HCT116 (cell line): ENCODE results near the gene WDR37. TPM values are rescaled to one million over a fixed set of nuclear protein-coding genes. Genes with fewer than 3 reads are reported as not detected.
A peak's percentile ranks its signal among the peaks of the same experiment; 100 is the strongest.

Experiments
- ATAC-seq: fragments of 200-7000 bp; cut with Tn5 transposase; 2 replicates; pipeline ENCODE4 v1.9.1; 2020; ENCODE audit warnings: mild to moderate bottlenecking, moderate library complexity
- BruUV-seq: library from RNA; stranded (reverse); fragments of 400-500 nt; replicated peaks from 2 replicates; lab custom pipeline; 2021; lab: Mats Ljungman, UMichigan
- CTCF ChIA-PET: fragments of 300-600 bp; sonication (Branson Sonifier 250); formaldehyde crosslinking; loops from one replicate; lab custom pipeline; 2021; ENCODE audit warnings: antibody characterized with exemption; lab: Charles Lee
- POLR2A ChIA-PET: fragments of 300-600, 350-600 bp; sonication (Branson Sonifier 250); formaldehyde crosslinking; loops from one replicate; lab custom pipeline; 2021; ENCODE audit warnings: antibody characterized with exemption; lab: Charles Lee
- RAD21 ChIA-PET, 2 experiments: fragments of 300-600 bp; sonication (Branson Sonifier 250); formaldehyde crosslinking; loops; one replicate each; lab custom pipeline; 2023; ENCODE audit warnings: low total read pairs in 2 of 2; ENCODE audit not compliant: uncharacterized antibody in 2 of 2, unreplicated experiment in 2 of 2, low non-redundant PET in 1 of 2; lab: Charles Lee
- DNase-seq: peaks from one replicate; pipeline ENCODE4 v3.0.0-alpha.2; 2010; ENCODE audit warnings: low read depth, low spot score
- H2AFZ ChIP-seq: fragments of 200-600 bp; shearing (Covaris generic), sonication (generic); 2 replicates; pipeline ENCODE4 v1.6.1; 2017; ENCODE audit warnings: low read depth, mixed run types, mixed read lengths, antibody characterized with exemption, low read length; ENCODE audit not compliant: poor library complexity, severe bottlenecking
- H3K27ac ChIP-seq: 2 replicates; pipeline ENCODE4 v1.5.1; 2012; ENCODE audit warnings: low read depth, low read length
- H3K27me3 ChIP-seq: fragments of 200-600 bp; sonication (generic); 2 replicates; pipeline ENCODE4 v1.6.1; 2016; ENCODE audit warnings: mixed run types, low read length, mixed read lengths; ENCODE audit not compliant: insufficient read depth
- H3K36me3 ChIP-seq, 2 experiments: fragments of 200-500 bp in 1 of 2; fragments of 200-600 bp in 1 of 2; sonication (Bioruptor generic) in 1 of 2; sonication (generic) in 1 of 2; 2 replicates each; pipeline versions ENCODE4 v1.5.1 to v1.6.1; 2014 to 2016; ENCODE audit warnings: low read length in 2 of 2, inconsistent platforms in 1 of 2, mixed read lengths in 1 of 2, mixed run types in 1 of 2; ENCODE audit not compliant: insufficient read depth in 2 of 2, control insufficient read depth in 1 of 2
- H3K4me1 ChIP-seq, 2 experiments: fragments of 200-600 bp in 1 of 2; sonication (generic) in 1 of 2; 2 replicates each; pipeline versions ENCODE4 v1.5.1 to v1.6.1; 2012 to 2017; ENCODE audit warnings: low read length in 2 of 2, inconsistent platforms in 1 of 2, mild to moderate bottlenecking in 1 of 2, mixed read lengths in 1 of 2, mixed run types in 1 of 2, moderate library complexity in 1 of 2; ENCODE audit not compliant: insufficient read depth in 2 of 2, control insufficient read depth in 1 of 2
- H3K4me2 ChIP-seq: fragments of 200-600 bp; sonication (generic); 2 replicates; pipeline ENCODE4 v1.6.1; 2017; ENCODE audit warnings: mixed run types, low read length, mixed read lengths
- H3K4me3 ChIP-seq, 2 experiments: fragments of 200-600 bp in 1 of 2; sonication (generic) in 1 of 2; replicated peaks in 1 of 2; 2 replicates each; pipeline ENCODE4 v1.5.1; 2011 to 2016; ENCODE audit warnings: low read length in 2 of 2, control low read depth in 1 of 2, low read depth in 1 of 2, mild to moderate bottlenecking in 1 of 2, mixed read lengths in 1 of 2, mixed run types in 1 of 2
- H3K79me2 ChIP-seq: fragments of 200-600 bp; sonication (generic); 2 replicates; pipeline ENCODE4 v1.6.1; 2017; ENCODE audit warnings: mild to moderate bottlenecking, mixed run types, low read length, moderate library complexity, mixed read lengths; ENCODE audit not compliant: insufficient read depth
- H3K9ac ChIP-seq: fragments of 200-600 bp; sonication (generic); 2 replicates; pipeline ENCODE4 v1.6.1; 2016; ENCODE audit warnings: low read length, mixed read lengths
- H3K9me2 ChIP-seq: fragments of 200-600 bp; sonication (generic), shearing (Covaris generic); 2 replicates; pipeline ENCODE4 v1.6.1; 2017; ENCODE audit warnings: mixed run types, mild to moderate bottlenecking, moderate library complexity; ENCODE audit not compliant: insufficient read depth
- H3K9me3 ChIP-seq, 2 experiments: fragments of 200-500 bp in 1 of 2; fragments of 200-600 bp in 1 of 2; sonication (Bioruptor generic) in 1 of 2; sonication (generic) in 1 of 2; 2 replicates each; pipeline ENCODE4 v1.6.1; 2014 to 2017; ENCODE audit warnings: low read length in 2 of 2, mixed read lengths in 2 of 2, inconsistent platforms in 1 of 2, low read depth in 1 of 2, mild to moderate bottlenecking in 1 of 2, mixed run types in 1 of 2, moderate library complexity in 1 of 2; ENCODE audit not compliant: control insufficient read depth in 1 of 2, insufficient read depth in 1 of 2
- H4K20me1 ChIP-seq: fragments of 200-600 bp; sonication (generic), shearing (Covaris generic); 2 replicates; pipeline ENCODE4 v1.6.1; 2017; ENCODE audit warnings: mixed run types, mild to moderate bottlenecking, moderate library complexity; ENCODE audit not compliant: insufficient read depth
- CBX3 ChIP-seq: IDR thresholded peaks from 2 replicates; pipeline ENCODE4 v1.6.1; 2012; ENCODE audit warnings: low read depth
- CEBPB ChIP-seq: IDR thresholded peaks from 2 replicates; pipeline ENCODE4 v1.6.1; 2012; ENCODE audit warnings: low read depth
- EGR1 ChIP-seq: IDR thresholded peaks from 2 replicates; pipeline ENCODE4 v1.6.1; 2012; ENCODE audit warnings: low read depth
- ELF1 ChIP-seq: IDR thresholded peaks from 2 replicates; pipeline ENCODE4 v1.6.1; 2012; ENCODE audit warnings: low read depth, borderline replicate concordance
- EZH2 ChIP-seq: fragments of 200-600 bp; sonication (generic); IDR thresholded peaks from 2 replicates; pipeline ENCODE4 v1.6.1; 2017; ENCODE audit warnings: antibody characterized with exemption, mixed run types
- EZH2phosphoT487 ChIP-seq: fragments of 200-600 bp; IDR thresholded peaks from 2 replicates; pipeline ENCODE4 v1.6.1; 2018; ENCODE audit warnings: antibody characterized with exemption, borderline replicate concordance
- FOSL1 ChIP-seq: IDR thresholded peaks from 2 replicates; pipeline ENCODE4 v1.6.1; 2012; ENCODE audit warnings: low read depth
- JUND ChIP-seq: IDR thresholded peaks from 2 replicates; pipeline ENCODE4 v1.6.1; 2012
- POLR2A ChIP-seq: IDR thresholded peaks from 2 replicates; pipeline ENCODE4 v1.7.0; 2011; ENCODE audit warnings: borderline replicate concordance; ENCODE audit not compliant: insufficient read depth, insufficient read length; ENCODE audit errors: extremely low read depth
- SP1 ChIP-seq: IDR thresholded peaks from 2 replicates; pipeline ENCODE4 v1.6.1; 2012; ENCODE audit warnings: low read depth
- TCF7L2 ChIP-seq: IDR thresholded peaks from 2 replicates; pipeline ENCODE4 v1.7.0; 2011; ENCODE audit warnings: borderline replicate concordance, inconsistent platforms; ENCODE audit not compliant: insufficient read depth, insufficient read length; ENCODE audit errors: extremely low read depth
- YY1 ChIP-seq: IDR thresholded peaks from 2 replicates; pipeline ENCODE4 v1.6.1; 2011; ENCODE audit warnings: low read length, low read depth, moderate library complexity, mild to moderate bottlenecking; ENCODE audit not compliant: insufficient replicate concordance; ENCODE audit errors: extremely low read depth
- ZFX ChIP-seq: fragments of 450-650 bp; IDR thresholded peaks from 2 replicates; pipeline ENCODE4 v1.6.1; 2017
- ZNF274 ChIP-seq: fragments of 200-500 bp; sonication (Bioruptor generic); IDR thresholded peaks from 2 replicates; pipeline ENCODE4 v1.6.1; 2014; ENCODE audit warnings: mild to moderate bottlenecking, low read depth, low read length, inconsistent platforms
- intact Hi-C: fragments of 100-400 bp; cut with micrococcal nuclease; formaldehyde crosslinking; loops from 2 replicates; pipeline ENCODE4 v1.10.0; 2022
- total RNA-seq: library from RNA; stranded (reverse); gene quantifications from one replicate; pipeline ENCODE4 v1.2.1, GENCODE V29; 2021; ENCODE audit not compliant: unreplicated experiment
- TF ChIP-seq, protein P1 (sequence below): IDR thresholded peaks from 2 replicates; pipeline ENCODE4 v1.6.1; 2012; ENCODE audit warnings: low read depth
- TF ChIP-seq, protein P2 (sequence below): IDR thresholded peaks from 2 replicates; pipeline ENCODE4 v1.6.1; 2011; ENCODE audit warnings: mild to moderate bottlenecking, low read length, moderate library complexity; ENCODE audit not compliant: insufficient replicate concordance; ENCODE audit errors: extremely low read depth
- TF ChIP-seq, protein P3 (sequence below), 3 experiments: fragments of 200-600 bp in 1 of 3; sonication (generic) in 1 of 3; IDR thresholded peaks in 2 of 3; conservative IDR thresholded peaks in 1 of 3; 2 replicates each; pipeline ENCODE4 v1.5.1; 2012 to 2017; ENCODE audit warnings: low read depth in 2 of 3, low read length in 2 of 3, antibody characterized with exemption in 1 of 3, borderline replicate concordance in 1 of 3, control low read depth in 1 of 3, mild to moderate bottlenecking in 1 of 3, mixed read lengths in 1 of 3, mixed run types in 1 of 3, moderate library complexity in 1 of 3; ENCODE audit not compliant: insufficient read depth in 1 of 3
- TF ChIP-seq, protein P4 (sequence below): IDR thresholded peaks from 2 replicates; pipeline ENCODE4 v1.6.1; 2012
- TF ChIP-seq, protein P5 (sequence below): IDR thresholded peaks from 2 replicates; pipeline ENCODE4 v1.6.1; 2012

WDR37 gene
- total RNA-seq, 1 experiment from 2014 or later: 9.1 TPM

DNA sequence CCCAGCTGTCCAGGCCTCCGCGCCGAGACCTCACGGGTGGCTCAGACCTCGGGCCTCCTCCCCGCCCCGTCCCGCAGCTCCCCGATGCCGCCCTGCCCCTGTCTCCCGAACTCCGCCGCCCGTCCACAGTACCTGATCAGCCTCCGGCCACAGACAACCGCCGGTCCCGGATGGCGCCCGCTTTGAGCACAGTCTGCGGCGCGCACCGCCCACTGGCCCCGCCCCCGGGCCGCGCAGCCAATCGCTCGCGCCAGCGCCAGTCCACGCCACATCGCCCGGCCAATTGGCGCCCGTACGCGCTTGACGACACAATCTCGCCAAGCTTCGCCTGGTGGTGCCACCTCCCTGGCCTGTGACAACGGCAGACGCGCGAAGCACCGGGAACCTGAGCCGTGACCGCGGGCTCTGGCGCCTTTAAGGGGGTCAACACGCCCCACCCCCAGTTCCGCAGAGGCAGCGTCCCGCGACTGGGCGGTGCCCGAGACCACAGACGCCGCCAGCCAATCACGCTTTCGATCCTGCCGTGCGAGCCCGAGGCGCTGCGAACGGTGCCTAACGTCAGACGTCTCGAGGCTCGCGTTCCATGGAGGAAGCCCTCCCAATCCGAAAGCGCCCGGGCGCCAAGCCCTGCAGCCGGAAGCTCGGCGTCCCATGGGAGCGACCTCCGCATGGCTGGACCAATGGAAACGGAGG is 7.3 kb upstream of the WDR37 start, which contains the start of gene IDI1:
TSS of gene IDI1 (minus strand) at position 388 of the 693 bp plus-strand sequence. CDS start at position 272, 116 bp downstream.
- Histone ChIP-seq H3K36me3 (no peaks in the 10 kb centered on the region; a peak in 2 of 4 replicates), H4K20me1 (no peaks in the 10 kb centered on the region; the same call in 1 of the 2 replicates), H3K4me2 (peak within 1 kb of the TSS; percentile 93), H3K27me3 (no peaks in the 10 kb centered on the region), H2AFZ (no peak within 1 kb of the TSS), H3K4me1 (peaks cover 16 to 25% of the 10 kb centered on the region in 2 experiments), H3K4me3 (peak within 1 kb of the TSS; percentile 90 to 91), H3K79me2 (peaks cover 80% of the 10 kb centered on the region), H3K9me2 (no peaks in the 10 kb centered on the region), H3K9ac (peak within 1 kb of the TSS; percentile 84), H3K27ac (peak within 1 kb of the TSS; percentile 78), H3K9me3 (no peaks in the 10 kb centered on the region)
- peak; percentile 86 for ATAC-seq
- intact Hi-C loops: no loop called here
- ChIA-PET POLR2A (interaction anchor here (0.7 to 1.3 kb wide), 3 partner anchors 16 to 46 kb away, joined by 3 to 6 read pairs (median 4); no protein-coding TSS in a partner anchor), CTCF (interaction anchor here (0.6 kb wide), 1 partner anchor 828 kb away, joined by 3 read pairs; no protein-coding TSS in a partner anchor), RAD21 (no interaction called here)
- peak; percentile 94 for DNase-seq
- no TSS peak for BruUV-seq
- no peak for TF ChIP-seq EZH2
- TF ChIP-seq, protein P1, sequence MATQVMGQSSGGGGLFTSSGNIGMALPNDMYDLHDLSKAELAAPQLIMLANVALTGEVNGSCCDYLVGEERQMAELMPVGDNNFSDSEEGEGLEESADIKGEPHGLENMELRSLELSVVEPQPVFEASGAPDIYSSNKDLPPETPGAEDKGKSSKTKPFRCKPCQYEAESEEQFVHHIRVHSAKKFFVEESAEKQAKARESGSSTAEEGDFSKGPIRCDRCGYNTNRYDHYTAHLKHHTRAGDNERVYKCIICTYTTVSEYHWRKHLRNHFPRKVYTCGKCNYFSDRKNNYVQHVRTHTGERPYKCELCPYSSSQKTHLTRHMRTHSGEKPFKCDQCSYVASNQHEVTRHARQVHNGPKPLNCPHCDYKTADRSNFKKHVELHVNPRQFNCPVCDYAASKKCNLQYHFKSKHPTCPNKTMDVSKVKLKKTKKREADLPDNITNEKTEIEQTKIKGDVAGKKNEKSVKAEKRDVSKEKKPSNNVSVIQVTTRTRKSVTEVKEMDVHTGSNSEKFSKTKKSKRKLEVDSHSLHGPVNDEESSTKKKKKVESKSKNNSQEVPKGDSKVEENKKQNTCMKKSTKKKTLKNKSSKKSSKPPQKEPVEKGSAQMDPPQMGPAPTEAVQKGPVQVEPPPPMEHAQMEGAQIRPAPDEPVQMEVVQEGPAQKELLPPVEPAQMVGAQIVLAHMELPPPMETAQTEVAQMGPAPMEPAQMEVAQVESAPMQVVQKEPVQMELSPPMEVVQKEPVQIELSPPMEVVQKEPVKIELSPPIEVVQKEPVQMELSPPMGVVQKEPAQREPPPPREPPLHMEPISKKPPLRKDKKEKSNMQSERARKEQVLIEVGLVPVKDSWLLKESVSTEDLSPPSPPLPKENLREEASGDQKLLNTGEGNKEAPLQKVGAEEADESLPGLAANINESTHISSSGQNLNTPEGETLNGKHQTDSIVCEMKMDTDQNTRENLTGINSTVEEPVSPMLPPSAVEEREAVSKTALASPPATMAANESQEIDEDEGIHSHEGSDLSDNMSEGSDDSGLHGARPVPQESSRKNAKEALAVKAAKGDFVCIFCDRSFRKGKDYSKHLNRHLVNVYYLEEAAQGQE: no peak
- TF ChIP-seq, protein P2, sequence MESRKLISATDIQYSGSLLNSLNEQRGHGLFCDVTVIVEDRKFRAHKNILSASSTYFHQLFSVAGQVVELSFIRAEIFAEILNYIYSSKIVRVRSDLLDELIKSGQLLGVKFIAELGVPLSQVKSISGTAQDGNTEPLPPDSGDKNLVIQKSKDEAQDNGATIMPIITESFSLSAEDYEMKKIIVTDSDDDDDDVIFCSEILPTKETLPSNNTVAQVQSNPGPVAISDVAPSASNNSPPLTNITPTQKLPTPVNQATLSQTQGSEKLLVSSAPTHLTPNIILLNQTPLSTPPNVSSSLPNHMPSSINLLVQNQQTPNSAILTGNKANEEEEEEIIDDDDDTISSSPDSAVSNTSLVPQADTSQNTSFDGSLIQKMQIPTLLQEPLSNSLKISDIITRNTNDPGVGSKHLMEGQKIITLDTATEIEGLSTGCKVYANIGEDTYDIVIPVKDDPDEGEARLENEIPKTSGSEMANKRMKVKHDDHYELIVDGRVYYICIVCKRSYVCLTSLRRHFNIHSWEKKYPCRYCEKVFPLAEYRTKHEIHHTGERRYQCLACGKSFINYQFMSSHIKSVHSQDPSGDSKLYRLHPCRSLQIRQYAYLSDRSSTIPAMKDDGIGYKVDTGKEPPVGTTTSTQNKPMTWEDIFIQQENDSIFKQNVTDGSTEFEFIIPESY: no peak
- no peak for TF ChIP-seq ZNF274
- TF ChIP-seq YY1: no peak
- TF ChIP-seq, protein P3, sequence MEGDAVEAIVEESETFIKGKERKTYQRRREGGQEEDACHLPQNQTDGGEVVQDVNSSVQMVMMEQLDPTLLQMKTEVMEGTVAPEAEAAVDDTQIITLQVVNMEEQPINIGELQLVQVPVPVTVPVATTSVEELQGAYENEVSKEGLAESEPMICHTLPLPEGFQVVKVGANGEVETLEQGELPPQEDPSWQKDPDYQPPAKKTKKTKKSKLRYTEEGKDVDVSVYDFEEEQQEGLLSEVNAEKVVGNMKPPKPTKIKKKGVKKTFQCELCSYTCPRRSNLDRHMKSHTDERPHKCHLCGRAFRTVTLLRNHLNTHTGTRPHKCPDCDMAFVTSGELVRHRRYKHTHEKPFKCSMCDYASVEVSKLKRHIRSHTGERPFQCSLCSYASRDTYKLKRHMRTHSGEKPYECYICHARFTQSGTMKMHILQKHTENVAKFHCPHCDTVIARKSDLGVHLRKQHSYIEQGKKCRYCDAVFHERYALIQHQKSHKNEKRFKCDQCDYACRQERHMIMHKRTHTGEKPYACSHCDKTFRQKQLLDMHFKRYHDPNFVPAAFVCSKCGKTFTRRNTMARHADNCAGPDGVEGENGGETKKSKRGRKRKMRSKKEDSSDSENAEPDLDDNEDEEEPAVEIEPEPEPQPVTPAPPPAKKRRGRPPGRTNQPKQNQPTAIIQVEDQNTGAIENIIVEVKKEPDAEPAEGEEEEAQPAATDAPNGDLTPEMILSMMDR (IDR thresholded peaks at IDR 0.05 in 2 of 3, conservative IDR thresholded peaks at IDR 0.05 in 1 of 3; ENCODE audit: borderline replicate concordance in 1 of 3, insufficient read depth in 1 of 3, low read depth in 2 of 3, low read length in 2 of 3): no peak
- TF ChIP-seq, protein P4, sequence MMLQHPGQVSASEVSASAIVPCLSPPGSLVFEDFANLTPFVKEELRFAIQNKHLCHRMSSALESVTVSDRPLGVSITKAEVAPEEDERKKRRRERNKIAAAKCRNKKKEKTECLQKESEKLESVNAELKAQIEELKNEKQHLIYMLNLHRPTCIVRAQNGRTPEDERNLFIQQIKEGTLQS: no peak
- TF ChIP-seq CBX3: no peak
- TF ChIP-seq ELF1: no peak
- no peak for TF ChIP-seq JUND
- peak; percentile 54; the same call in 1 of the 2 replicates for TF ChIP-seq EGR1
- TF ChIP-seq POLR2A: peak; percentile 50
- TF ChIP-seq FOSL1: no peak
- no peak for TF ChIP-seq CEBPB
- peak; percentile 71; the same call in 1 of the 2 replicates for TF ChIP-seq ZFX
- peak; percentile 91 for TF ChIP-seq SP1
- TF ChIP-seq EZH2phosphoT487: no peak
- peak; percentile 96 for TF ChIP-seq TCF7L2
- TF ChIP-seq, protein P5, sequence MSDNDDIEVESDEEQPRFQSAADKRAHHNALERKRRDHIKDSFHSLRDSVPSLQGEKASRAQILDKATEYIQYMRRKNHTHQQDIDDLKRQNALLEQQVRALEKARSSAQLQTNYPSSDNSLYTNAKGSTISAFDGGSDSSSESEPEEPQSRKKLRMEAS: peak; percentile 83
